Epithelial cell of proximal tubule (primary cell): ENCODE data around the gene PKNOX2. TPM values are rescaled to one million over a fixed set of nuclear protein-coding genes. Genes with fewer than 3 reads are reported as not detected.

Source experiments
- DNase-seq: peaks from one replicate; pipeline ENCODE4 v3.0.0-alpha.2; 2011; ENCODE audit warnings: low read depth
- H3K4me3 ChIP-seq: 2 replicates; pipeline ENCODE4 v1.5.1; 2011; ENCODE audit warnings: low read depth, mild to moderate bottlenecking, low read length
- total RNA-seq: library from RNA; depleted of rRNA; stranded (reverse); fragments of >200 nt; gene quantifications from 2 replicates; pipeline ENCODE4 v1.2.3, GENCODE V29; 2015
- TF ChIP-seq, protein P1 (sequence below): conservative IDR thresholded peaks from 2 replicates; pipeline ENCODE4 v1.5.1; 2012; ENCODE audit warnings: low read depth, mild to moderate bottlenecking, low read length

The PKNOX2 gene
- total RNA-seq, 1 donor from 2014 or later: not detected

DNA sequence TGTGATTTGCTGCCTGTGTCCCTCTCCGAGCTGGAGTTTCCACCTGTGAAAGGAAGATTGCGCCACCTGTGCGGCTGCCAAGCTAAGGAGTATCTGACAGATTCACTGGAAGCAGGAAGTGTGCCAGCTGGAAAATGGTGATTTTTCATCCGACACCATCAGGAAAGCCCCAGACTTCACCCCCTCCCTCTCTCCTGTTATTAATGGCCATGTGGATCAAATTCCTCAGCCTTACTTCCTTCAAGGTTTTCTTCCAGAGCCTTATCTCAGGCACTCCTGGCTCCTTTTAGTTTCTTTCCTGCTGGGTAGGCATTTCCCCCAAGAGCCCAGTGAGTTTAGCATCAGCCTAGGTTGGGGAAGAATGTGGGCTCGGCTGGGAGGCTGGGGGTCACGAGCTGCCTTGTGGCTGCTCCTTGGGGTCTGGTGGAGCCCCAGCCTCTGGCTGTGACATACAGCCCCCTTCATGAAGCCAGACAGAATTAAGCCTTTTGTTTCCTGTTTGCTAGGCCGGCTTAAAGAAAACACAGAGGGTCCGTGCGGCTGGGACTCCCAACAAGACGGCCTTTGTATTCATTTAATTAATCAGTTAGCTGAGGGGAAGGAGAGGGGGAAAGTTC is 37.1 kb downstream of the PKNOX2 start:
- DNase-seq: no peak
- TF ChIP-seq, protein P1, sequence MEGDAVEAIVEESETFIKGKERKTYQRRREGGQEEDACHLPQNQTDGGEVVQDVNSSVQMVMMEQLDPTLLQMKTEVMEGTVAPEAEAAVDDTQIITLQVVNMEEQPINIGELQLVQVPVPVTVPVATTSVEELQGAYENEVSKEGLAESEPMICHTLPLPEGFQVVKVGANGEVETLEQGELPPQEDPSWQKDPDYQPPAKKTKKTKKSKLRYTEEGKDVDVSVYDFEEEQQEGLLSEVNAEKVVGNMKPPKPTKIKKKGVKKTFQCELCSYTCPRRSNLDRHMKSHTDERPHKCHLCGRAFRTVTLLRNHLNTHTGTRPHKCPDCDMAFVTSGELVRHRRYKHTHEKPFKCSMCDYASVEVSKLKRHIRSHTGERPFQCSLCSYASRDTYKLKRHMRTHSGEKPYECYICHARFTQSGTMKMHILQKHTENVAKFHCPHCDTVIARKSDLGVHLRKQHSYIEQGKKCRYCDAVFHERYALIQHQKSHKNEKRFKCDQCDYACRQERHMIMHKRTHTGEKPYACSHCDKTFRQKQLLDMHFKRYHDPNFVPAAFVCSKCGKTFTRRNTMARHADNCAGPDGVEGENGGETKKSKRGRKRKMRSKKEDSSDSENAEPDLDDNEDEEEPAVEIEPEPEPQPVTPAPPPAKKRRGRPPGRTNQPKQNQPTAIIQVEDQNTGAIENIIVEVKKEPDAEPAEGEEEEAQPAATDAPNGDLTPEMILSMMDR: no peak
- H3K4me3 ChIP-seq: no peak overlapping the region

DNA sequence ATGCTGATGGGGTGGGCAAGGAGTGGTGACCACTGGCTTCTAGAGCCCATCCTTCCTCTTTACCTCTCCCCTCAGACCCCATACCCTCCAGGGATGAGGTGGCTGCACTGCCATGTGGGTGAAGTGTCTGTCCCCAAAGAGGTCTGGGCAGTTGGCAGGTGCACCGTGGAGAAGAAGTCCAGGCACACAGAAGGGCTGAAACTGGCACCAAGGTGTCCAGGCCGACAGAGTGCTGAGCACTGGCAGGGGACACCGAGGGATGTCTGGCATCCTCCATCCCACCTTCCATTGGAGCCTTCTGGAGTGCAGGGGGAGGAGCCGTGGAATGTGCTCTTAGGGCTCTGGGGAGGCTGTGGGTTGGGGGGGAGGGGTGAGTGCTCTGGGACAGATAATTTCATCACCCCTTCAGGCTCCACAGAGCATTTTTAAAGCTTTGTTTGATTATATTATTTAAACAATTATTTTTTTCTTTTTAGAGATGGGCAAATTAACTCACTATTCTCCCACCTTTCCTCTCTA is 37.9 kb downstream of the PKNOX2 start:
- DNase-seq: no peak
- TF ChIP-seq, protein P1: no peak
- H3K4me3 ChIP-seq: no peak overlapping the region

GRCh38 chr11:125202977-125203376 is 38.4 kb downstream of the PKNOX2 start:
- TF ChIP-seq, protein P1: no peak
- H3K4me3 ChIP-seq: no peak overlapping the region

GRCh38 chr11:125207866-125208425 is 43.4 kb downstream of the PKNOX2 start:
- DNase-seq: no peak
- H3K4me3 ChIP-seq: no peak overlapping the region
- TF ChIP-seq, protein P1: no peak

More at GRCh38 chr11:125202977-125203376, 38.4 kb downstream of the PKNOX2 start:
- DNase-seq: no peak

GRCh38 chr11:125210066-125210465 is 45.5 kb downstream of the PKNOX2 start:
- TF ChIP-seq, protein P1: no peak
- no peak for DNase-seq
- no peak overlapping the region for H3K4me3 ChIP-seq

DNA sequence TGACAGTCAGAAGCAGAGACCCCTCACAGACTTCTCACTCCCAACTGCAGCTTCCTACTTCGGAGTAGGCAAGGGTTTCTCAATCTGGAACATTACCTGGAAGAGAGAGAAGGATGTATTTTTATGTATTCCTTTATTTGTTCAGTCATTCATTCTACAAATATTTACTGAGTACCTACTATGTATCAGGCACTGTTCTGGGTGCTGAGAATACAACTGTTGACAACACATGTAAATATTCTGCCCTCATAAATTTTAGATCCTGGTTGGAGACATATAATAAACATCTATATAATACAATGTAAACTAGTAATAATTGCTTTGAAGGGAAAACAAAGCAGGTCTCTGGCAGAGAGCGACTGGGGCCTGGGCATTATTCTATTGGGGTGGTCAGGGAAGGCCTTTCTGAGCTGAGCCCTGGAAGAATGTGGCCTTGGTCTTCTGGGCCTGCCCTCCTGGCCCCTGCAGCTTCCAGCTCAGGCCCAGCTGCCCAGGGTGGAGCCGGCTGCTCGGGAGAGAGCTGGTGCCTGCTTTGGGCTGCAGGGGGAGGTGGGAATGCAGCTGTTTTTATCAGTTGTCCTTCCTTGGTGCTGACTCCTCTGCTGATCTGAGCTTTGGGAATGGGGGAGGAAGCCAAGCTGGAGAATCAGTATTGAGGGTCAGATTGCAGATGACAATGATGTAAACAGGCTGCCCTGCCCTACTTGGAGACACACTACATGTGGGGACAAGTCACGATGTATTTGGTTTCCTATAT is 46.8 kb downstream of the PKNOX2 start:
- H3K4me3 ChIP-seq: no peak overlapping the region
- no peak for DNase-seq
- TF ChIP-seq, protein P1: no peak
